HEK293 (cell line): Measurements from ENCODE around the gene CP.
"Not testable (repeated sequence)": the region's sequence is repeated elsewhere in the genome, so short reads cannot be mapped to it uniquely, and the experiment has no call there.

Source experiments
- FEZF1 ChIP-seq: fragments of 450-650 bp; formaldehyde crosslinking; IDR thresholded peaks from 2 replicates; pipeline ENCODE4 v1.5.1; 2016; ENCODE audit warnings: missing biosample characterization, missing genetic modification characterization
- GFI1B ChIP-seq: fragments of 450-650 bp; formaldehyde crosslinking; IDR thresholded peaks from 2 replicates; pipeline ENCODE4 v1.5.1; 2016; ENCODE audit warnings: missing biosample characterization, missing genetic modification characterization
- SETDB1 ChIP-seq: IDR thresholded peaks from one replicate; pipeline ENCODE4 v1.6.1; 2017; ENCODE audit warnings: mild to moderate bottlenecking, low read length, moderate library complexity, mixed read lengths; ENCODE audit not compliant: insufficient read length
- YY1 ChIP-seq: fragments of 450-650 bp; formaldehyde crosslinking; IDR thresholded peaks from 2 replicates; pipeline ENCODE4 v1.5.1; 2018; ENCODE audit warnings: missing biosample characterization, missing genetic modification characterization
- ZFP3 ChIP-seq: fragments of 450-650 bp; formaldehyde crosslinking; IDR thresholded peaks from 2 replicates; pipeline ENCODE4 v1.5.1; 2016; ENCODE audit warnings: low read depth, missing biosample characterization, missing genetic modification characterization
- ZNF18 ChIP-seq: fragments of 450-650 bp; formaldehyde crosslinking; IDR thresholded peaks from 2 replicates; pipeline ENCODE4 v1.5.1; 2016; ENCODE audit warnings: missing biosample characterization, missing genetic modification characterization
- ZNF510 ChIP-seq: fragments of 450-650 bp; formaldehyde crosslinking; IDR thresholded peaks from 2 replicates; pipeline ENCODE4 v1.5.1; 2018; ENCODE audit warnings: mild to moderate bottlenecking, missing genetic modification characterization, missing biosample characterization; ENCODE audit not compliant: insufficient replicate concordance
- ZNF654 ChIP-seq: fragments of 450-650 bp; formaldehyde crosslinking; IDR thresholded peaks from 2 replicates; pipeline ENCODE4 v1.5.1; 2016; ENCODE audit warnings: low read depth, missing biosample characterization, missing genetic modification characterization
- ZSCAN23 ChIP-seq: fragments of 450-650 bp; formaldehyde crosslinking; IDR thresholded peaks from 2 replicates; pipeline ENCODE4 v1.5.1; 2016; ENCODE audit warnings: missing biosample characterization, missing genetic modification characterization
- TF ChIP-seq, protein P1 (sequence below): fragments of 450-650 bp; formaldehyde crosslinking; IDR thresholded peaks from 2 replicates; pipeline ENCODE4 v1.5.1; 2016; ENCODE audit warnings: missing biosample characterization, missing genetic modification characterization

DNA sequence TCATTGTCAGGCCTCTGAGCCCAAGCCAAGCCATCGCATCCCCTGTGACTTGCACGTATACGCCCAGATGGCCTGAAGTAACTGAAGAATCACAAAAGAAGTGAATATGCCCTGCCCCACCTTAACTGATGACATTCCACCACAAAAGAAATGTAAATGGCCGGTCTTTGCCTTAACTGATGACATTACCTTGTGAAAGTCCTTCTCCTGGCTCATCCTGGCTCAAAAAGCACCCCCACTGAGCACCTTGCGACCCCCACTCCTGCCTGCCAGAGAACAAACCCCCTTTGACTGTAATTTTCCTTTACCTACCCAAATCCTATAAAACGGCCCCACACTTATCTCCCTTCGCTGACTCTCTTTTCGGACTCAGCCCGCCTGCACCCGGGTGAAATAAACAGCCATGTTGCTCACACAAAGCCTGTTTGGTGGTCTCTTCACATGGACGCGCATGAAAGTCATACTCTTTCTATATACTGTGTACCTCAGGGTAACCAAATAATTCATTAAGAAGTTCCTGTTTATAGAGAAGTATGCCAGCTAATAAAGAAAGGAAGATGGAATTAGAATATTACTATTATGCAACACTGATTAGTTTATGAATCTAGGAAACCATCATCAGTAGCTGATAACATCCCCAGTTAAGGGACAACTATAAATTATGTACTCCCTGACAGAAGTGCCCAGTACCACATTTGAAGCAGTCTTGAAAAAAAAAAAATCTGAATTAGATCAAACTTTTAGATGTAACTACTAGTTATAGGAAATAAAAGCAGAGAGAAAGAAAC, 24.6 kb downstream of the CP start:
- TF ChIP-seq, protein P1, sequence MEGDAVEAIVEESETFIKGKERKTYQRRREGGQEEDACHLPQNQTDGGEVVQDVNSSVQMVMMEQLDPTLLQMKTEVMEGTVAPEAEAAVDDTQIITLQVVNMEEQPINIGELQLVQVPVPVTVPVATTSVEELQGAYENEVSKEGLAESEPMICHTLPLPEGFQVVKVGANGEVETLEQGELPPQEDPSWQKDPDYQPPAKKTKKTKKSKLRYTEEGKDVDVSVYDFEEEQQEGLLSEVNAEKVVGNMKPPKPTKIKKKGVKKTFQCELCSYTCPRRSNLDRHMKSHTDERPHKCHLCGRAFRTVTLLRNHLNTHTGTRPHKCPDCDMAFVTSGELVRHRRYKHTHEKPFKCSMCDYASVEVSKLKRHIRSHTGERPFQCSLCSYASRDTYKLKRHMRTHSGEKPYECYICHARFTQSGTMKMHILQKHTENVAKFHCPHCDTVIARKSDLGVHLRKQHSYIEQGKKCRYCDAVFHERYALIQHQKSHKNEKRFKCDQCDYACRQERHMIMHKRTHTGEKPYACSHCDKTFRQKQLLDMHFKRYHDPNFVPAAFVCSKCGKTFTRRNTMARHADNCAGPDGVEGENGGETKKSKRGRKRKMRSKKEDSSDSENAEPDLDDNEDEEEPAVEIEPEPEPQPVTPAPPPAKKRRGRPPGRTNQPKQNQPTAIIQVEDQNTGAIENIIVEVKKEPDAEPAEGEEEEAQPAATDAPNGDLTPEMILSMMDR (tag by site-specific recombination), result not testable (repeated sequence)
- TF ChIP-seq FEZF1; ZNF510 (tag by site-specific recombination); ZSCAN23 (tag by site-specific recombination); ZFP3 (tag by site-specific recombination); ZNF654; YY1; ZNF18 (tag by site-specific recombination); SETDB1; GFI1B (tag by site-specific recombination): not testable (repeated sequence)
